ACHN (cell line): ENCODE measurements around the gene NUP153.
"Not testable (repeated sequence)": the region's sequence is repeated elsewhere in the genome, so short reads cannot be mapped to it uniquely, and the experiment has no call there.

Experiments used
- DNase-seq: peaks from one replicate; pipeline ENCODE4 v3.0.0-alpha.2; 2015
- in situ Hi-C: cut with HindIII; loops from 2 replicates; pipeline ENCODE4 v1.10.0; 2017; ENCODE audit warnings: low sequenced_read_pairs, low pct_ligation_motif_present, low pct_unique_long_range_greater_than_20kb

NUP153 gene

GRCh38 chr6:17585766-17586490 is 120.8 kb downstream of the NUP153 start:
- in situ Hi-C loops: no loop called here
- DNase-seq: peak; percentile 22

GRCh38 chr6:17584241-17584803 is 122.4 kb downstream of the NUP153 start:
- in situ Hi-C loops: no loop called here
- peak; percentile 68 for DNase-seq

- DNase-seq: no peak
- in situ Hi-C loops: no loop called here
Observed at GRCh38 chr6:17583811-17584210, 122.9 kb downstream of the NUP153 start.

GRCh38 chr6:17581282-17581681 is 125.4 kb downstream of the NUP153 start:
- DNase-seq, in situ Hi-C loops: not testable (repeated sequence)

GRCh38 chr6:17580518-17581048 is 126.1 kb downstream of the NUP153 start:
- peak; percentile 63 for DNase-seq
- in situ Hi-C loops: no loop called here

GRCh38 chr6:17577059-17577458 is 129.7 kb downstream of the NUP153 start:
- in situ Hi-C loops: no loop called here
- DNase-seq: no peak

- no peak for DNase-seq
- in situ Hi-C loops: no loop called here
Observed at GRCh38 chr6:17574866-17575560, 131.7 kb downstream of the NUP153 start.

- DNase-seq: no peak
- in situ Hi-C loops: no loop called here
Observed at GRCh38 chr6:17565399-17565798, 141.3 kb downstream of the NUP153 start.
